CD4-positive, alpha-beta T cell treated with Interleukin-10 for 1 hour (primary cell): ENCODE measurements around the gene FOXD4L6.
"Not testable (repeated sequence)": the region's sequence is repeated elsewhere in the genome, so short reads cannot be mapped to it uniquely, and the experiment has no call there.

ENCODE experiments used
- DNase-seq: peaks from one replicate; pipeline ENCODE4 v3.0.0-alpha.2; 2020

The FOXD4L6 gene

DNA sequence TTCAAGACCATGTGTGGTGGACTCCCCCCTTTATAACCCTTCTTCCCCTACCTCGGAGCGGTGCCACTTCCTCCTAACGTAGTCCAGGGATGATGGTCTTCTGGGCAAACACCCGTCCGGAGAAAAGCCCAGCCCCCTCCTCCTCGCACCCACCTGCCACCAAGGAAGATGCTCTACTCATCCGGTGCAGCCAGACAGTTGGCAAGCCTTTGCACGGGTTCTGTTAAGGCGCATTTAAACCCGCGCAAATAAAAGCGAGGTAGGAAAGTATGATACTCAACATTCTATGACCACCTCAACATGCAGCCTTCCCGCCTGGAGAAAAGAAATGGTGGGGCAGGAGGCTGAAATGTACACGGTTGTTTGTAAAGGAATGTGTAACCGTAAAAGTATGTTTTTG, at the start of gene FOXD4L6:
TSS of gene FOXD4L6 (minus strand) at position 101 of the 400 bp plus-strand sequence. CDS start 298 bp downstream, outside the sequence.
- not testable (repeated sequence) for DNase-seq

DNA sequence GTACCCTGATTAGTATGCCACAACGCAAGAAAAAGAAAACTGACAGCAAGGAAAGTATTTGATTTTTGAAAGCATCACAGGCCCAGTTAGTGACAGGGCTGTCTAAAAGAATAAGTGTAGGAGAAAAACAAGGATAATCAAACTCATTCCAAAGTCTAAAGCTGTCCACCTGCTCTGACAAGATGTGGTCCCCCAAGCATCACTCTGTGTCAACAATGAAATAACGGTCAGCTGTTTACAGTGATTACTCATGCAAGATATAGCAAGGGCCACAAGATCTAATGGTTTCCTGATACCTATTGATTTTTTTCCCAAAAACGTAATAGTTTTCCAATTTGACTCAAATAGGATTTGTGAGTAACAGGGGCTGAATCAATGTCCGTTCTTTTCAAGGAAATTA, 46.5 kb upstream of the FOXD4L6 start:
- not testable (repeated sequence) for DNase-seq

DNA sequence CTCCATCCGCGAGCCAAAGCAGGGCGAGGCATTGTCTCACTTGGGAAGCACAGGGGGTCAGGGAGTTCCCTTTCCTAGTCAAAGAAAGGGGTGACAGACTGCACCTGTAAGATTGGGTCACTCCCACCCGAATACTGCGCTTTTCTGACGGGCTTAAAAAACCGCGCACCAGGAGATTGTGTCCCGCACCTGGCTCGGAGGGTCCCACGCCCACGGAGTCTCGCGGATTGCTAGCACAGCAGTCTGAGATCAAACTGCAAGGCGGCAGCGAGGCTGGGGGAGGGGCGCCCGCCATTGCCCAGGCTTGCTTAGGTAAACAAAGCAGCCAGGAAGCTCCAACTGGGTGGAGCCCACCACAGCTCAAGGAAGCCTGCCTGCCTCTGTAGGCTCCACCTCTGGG, 21.6 kb upstream of the FOXD4L6 start:
- DNase-seq, result not testable (repeated sequence)

DNA sequence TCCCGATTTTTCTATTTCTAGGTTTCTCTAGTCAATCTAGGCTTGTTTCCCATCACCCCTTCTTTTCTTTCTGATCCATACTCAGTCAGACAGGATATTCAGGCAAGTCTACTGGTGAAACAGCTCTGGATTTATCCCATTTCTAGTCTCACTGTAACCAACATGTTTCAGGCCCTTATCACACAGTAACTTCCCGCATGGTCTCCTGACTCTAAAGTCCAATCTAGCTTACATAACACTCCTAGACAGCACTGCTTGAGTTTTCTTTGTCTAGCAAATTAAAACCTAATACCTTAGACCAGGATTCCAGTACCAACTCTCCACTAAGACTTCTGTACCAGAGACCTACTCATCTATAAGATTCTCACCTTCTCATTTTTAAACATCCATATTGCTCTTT, 13.4 kb upstream of the FOXD4L6 start:
- DNase-seq, result not testable (repeated sequence)

DNA sequence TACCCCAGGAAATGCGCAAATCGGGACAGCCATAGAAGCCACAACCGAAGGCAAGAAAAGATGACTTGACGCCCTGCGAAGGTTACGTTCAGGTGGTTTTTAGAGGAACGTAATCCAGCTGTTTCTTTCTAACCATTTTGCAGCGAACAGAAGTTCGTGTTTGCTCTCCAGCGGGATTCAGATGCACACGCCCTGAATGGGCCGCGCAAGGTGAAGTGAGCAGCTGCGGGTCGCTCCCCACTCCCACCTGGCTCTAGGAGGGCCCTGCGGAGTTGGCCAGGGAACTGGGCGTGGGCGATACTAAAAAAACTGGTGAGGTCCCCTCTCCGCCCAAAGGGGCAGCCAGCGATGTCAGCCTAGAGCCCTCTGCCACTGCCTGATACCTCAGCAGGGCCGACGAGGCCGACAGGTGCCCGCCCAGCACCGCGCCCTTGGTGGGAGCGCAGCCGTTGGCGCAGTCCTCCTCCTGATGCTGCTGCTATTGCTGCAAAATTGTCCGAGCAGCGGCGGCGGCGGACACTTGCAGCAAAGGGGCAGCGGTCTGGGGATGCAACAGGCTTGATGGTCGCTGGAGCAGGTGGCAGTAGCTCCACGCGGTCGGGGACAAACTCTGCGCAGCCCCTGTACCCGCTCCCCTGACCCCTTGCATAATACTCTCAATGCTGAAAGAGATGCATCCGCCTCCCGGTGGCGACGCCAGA, 1.6 kb downstream of the FOXD4L6 start:
- not testable (repeated sequence) for DNase-seq

DNA sequence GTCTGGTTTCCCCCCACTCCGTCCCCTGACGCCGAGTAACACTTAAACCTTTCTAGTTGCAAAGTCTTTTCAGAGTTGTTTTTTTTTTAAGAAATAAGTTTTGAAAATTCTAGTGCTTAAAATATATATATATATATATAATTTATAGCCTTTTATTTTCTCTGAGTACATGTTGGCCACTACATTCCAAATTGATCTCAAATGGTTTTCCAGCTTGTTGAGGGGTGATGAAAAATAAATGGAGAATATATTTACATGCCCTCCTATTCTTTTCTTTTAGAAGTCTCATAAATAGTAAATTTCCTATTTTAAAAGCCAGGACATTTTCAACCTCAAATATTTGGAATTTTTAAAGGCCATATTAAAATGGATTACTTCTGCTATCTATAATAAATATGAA, 2.5 kb downstream of the FOXD4L6 start:
- DNase-seq, result not testable (repeated sequence)

DNA sequence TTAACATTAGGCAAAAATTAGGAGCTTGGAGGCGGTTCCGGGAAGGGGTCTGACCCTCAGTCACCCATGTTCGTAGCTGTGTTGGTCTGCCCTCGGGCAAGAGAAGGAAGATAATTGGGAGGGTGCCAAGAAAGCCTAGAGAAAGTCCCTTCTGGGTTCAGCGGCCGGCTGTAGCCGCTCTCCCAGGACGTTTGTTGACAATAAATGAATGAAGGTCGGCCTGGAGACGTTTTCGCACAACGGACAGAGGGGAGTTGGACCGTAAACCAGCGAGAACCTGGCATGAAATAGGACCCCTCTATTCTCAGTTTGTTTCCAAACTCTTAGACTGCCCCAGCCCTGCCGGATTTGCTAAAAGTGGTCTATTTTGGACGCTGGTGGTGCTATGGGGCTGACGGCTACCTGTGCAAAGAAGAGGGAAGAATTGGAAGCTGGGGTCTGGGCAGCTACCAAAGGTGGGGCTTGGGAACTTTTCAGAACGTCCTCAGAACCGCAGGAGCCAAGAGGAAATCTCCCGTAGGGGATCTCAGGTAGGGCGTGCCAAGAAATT, 3.3 kb downstream of the FOXD4L6 start:
- DNase-seq, result not testable (repeated sequence)

DNA sequence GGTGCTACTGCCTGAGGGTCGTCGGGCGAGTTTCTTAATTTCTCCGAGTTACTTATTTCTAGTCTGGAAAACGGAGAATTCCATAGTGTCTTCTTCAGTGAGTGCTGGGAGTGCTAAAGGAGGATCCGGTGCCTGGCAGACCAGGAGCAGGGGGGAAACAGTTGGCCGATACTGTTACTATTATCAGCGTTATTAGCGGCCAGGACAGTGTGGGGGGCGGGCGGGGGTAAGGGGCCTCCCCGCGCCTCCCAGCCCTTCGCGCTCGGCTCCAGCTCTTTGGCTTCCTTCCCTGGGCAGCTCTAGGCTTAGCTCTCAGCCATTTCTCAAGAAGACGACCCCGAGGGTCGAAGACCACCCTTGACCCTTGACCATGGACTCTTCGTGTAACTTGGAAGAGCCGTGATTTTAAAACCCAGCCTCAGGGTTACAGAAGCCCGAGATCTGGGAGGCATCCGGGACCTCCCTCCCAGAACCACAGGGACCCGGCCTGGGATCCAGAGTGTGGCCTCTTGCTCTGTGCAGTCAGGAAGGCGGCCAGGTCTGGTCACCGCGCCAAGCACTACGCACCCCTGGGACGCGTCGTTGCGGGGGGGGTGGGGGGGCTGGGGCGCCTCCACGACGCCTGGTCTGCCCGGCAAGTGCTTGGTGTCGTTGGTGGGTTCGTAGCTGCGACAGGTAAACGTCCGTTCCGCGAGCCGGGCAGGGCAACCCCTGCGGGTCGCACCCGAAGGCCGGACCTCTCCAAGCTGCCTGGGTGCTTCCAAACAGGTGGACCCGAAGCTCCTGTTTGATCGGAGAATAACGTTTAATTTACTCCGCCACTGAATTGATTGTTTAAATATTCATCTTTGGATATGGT, 4.0 kb downstream of the FOXD4L6 start:
- DNase-seq, result not testable (repeated sequence)

DNA sequence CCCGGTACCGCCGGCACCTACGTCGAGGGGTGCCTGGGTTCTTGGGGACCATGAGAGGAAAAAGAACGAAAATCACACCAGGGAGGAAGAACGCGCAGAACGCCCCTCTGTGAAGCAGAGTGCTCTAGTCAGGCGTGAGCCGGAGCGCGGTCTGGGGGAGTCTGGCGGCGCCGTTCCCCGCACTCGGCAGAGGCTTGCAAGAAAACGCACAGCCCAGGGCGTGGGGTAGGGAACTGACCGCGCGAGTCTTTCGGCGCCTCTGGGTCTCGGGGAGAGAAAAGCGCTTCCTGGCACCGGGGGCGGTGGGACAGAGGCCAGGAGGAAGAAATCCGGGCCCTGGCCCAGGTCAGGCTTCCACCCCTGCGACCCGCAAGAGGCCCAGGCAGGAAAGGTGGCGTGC, 4.7 kb downstream of the FOXD4L6 start:
- DNase-seq, result not testable (repeated sequence)

DNA sequence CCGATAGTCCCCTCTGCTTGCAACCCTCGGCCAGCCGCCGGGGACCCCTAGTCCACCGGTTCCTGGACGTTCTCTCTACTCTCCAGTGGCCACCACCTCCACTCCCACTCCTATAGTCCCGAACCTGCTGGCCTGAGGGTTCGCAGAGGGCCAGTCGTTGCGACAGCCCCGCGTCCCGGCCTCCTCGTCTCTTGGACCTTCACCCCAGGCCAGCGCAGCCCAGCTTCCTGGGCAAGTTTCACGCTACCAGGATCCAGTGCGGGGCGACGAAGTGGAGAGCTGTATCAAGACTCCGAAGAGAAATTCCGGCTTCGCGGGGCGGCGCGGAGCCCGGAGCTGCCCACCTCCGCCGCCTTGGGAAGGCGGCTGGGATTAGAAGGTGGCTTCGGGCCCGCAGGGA, 5.1 kb downstream of the FOXD4L6 start:
- DNase-seq, result not testable (repeated sequence)

DNA sequence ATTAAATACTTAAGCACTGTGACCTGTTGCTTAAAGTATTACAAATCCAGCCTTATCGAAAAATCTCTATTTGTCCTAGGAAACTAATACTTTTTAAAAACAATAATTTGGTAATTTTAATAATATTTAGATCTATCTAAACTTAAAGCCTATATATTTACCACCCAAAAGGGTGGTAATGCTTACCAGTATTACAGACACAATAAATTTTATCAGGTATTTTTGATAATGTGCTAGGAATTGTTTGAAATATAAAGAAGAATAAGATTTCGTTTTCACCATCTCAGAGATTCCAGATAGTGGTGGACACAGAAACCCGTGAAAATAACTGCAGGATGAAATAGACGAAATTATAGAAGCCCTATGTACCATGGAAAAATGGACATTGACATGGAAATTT, 7.8 kb downstream of the FOXD4L6 start:
- DNase-seq, result not testable (repeated sequence)

DNA sequence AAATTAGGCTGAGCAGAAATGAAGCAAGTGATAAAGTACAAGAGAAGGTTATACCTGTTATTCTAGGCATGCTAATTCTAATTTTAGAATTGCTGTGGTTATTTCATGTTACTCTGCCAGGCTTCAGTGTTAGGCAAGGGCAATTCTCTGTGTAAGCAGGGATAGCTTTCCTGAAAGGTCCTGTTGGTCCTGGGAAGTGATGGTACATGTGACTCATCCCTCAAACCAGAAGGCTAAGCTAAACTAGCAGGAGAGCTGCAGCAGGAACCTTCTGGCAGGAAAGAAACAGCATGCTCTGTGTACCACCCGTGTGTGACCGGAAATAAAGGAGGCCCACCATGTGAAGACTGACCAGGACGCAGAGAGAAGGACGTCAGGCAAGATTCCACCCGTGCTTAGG, 8.8 kb downstream of the FOXD4L6 start:
- not testable (repeated sequence) for DNase-seq

DNA sequence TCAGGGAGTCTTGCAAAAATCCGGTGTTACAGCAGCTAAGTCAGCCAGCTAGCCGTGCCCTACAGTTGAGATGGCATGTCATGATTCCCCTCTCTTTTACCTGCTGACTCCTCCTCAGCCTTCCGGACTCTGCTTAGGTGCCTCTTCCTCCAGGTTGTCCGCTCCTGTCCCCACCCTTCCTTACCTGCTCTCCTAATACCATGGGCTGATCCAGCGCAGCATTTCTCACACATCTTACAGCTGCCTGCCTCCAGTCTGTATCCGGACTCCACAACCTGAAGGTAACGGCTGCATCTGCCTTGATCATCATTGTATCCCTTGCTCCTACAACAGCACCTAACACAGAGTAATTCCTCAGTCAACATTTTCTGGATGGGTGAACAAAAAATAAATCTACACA, 9.2 kb downstream of the FOXD4L6 start:
- not testable (repeated sequence) for DNase-seq

DNA sequence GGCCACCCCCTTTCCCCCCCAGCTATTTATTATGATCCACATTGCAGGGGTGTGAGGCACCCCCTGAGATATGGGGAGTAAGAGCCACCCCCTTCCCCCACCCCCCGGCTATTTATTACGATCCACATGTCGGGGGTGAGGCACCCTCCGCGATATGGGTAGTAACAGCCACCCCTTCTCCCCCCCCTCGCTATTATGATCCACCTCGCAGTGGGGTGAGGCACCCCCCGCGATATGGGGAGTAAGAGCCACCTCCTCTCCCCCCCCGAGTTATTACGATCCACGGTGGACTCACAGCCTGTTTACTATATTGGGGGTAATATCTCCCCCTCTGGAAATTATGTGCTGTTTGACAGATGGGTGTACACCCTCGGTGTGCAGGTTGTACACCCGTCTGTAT, 15.1 kb downstream of the FOXD4L6 start:
- not testable (repeated sequence) for DNase-seq

DNA sequence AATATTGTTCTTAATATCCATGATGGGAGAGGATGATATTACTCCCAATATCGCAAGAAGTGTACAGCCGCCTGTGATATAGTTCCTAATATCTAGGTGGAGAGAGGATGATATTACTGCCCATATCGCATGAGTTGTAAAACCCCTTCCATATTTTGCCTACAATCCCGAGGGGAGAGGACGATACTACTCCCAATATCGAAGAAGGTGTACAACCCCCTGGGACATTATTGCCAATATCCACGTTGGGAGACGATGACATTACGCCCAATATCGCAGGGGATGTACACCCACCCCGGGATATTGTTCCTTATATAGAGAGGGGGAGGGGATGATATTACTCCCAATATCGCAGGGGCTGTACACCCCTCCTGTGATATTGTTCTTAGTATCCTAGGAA, 17.1 kb downstream of the FOXD4L6 start:
- not testable (repeated sequence) for DNase-seq

DNA sequence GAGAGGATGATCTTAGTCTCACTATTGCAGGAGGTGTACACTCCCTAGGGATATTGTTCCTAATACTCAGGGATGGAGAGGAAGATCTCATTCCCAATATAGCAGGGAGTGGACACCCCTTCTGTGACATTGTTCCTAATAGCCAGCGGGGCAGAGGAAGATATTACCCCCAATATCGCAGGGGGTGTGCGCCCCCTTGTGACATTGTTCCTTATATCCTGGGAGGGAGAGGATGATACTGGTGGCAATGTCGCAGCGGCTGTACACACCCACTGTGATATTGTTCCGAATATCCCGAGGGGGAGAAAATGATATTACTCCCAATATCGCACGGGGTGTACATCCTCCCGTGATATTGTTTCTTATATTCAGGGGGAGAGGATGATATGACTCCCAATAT, 17.6 kb downstream of the FOXD4L6 start:
- not testable (repeated sequence) for DNase-seq

DNA sequence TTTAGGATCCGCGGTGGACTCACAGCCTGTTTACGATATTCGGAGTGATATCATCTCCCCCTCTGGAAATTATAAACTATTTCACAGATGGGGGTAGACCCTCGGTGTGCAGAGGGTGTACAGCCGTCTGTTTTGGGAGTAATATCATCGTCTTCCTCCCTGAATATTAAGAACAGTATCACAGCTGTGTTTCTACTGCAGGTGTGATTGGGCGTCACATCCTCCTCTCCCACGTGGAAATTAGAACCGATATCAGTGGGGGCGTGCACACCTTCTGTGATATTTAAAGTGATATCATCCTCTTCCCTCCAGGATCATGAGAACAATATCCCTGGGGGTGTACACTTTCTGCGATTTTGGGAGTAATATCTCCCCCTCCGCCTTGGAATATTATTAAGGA, 19.2 kb downstream of the FOXD4L6 start:
- not testable (repeated sequence) for DNase-seq

DNA sequence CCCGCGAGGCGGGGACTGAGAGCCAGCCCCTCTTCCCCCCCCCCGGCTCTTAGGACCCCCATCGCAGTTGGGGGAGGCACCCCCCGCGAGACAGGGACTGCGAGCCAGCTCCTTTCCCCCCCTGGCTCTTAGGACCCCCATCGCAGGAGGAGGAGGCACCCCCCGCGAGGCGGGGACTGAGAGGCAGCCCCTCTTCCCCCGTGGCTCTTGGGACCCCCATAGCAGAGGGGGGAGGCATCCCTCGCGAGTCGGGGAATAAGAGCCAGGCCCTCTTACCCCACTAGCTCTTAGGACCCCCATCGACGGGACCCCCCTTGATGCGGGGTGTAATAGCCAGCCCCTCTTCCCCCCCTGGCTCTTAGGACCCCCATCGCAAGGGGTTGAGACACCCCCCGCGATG, 19.7 kb downstream of the FOXD4L6 start:
- not testable (repeated sequence) for DNase-seq

DNA sequence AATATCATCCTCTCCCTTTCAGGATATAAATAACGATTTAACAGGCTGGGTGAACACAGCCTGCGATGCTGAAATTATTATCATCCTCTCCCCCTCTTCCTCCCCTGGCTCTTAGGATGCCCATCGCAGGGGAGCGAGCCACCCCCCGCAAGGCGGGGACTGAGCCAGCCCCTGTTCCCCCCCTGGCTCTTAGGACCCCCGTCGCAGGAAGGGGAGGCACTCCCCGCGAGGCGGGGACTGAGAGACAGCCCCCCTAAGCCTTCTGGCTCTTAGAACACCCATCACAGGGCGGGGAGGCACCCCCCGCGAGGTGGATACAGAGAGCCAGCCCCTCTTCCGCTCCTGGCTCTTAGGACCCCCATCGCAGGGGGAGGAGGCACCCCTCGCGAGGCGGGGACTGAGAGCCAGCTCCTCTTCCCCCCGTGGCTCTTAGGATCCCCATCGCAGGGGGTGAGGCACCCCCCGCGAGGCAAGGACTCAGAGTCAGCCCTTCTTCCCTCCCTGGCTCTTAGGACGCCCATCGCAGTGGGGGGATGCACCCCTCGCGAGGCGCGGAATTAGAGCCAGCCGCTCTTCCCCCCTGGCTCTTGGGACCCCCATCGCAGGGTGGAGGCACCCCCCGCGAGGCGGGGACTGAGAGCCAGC, 21.9 kb downstream of the FOXD4L6 start:
- not testable (repeated sequence) for DNase-seq

DNA sequence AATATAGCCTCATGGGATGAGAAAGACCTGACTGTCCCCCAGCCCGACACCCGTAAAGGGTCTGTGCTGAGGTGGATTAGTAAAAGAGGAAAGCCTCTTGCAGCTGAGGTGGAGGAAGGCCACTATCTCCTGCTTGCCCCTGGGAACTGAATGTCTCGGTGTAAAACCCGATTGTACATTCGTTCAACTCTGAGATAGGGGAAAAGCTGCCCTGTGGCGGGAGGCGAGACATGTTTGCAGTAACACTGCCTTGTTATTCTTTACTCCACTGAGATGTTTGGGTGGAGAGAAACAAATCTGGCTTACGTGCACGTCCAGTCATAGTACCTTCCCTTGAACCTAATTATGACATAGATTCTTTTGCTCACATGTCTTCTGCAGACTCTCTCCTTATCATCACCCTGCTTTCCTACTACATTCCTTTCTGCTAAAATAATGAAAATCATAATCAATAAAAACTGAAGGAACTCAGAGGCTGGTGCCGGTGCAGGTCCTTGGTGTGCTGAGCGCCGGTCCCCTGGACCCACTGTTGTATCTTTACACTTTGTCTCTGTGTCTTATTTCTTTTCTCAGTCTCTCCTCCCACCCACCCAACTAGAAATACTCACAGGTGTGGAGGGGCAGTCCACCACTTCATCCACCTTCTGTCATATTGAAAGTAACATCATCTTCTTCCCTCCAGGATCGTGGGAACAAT, 22.8 kb downstream of the FOXD4L6 start:
- DNase-seq, result not testable (repeated sequence)

DNA sequence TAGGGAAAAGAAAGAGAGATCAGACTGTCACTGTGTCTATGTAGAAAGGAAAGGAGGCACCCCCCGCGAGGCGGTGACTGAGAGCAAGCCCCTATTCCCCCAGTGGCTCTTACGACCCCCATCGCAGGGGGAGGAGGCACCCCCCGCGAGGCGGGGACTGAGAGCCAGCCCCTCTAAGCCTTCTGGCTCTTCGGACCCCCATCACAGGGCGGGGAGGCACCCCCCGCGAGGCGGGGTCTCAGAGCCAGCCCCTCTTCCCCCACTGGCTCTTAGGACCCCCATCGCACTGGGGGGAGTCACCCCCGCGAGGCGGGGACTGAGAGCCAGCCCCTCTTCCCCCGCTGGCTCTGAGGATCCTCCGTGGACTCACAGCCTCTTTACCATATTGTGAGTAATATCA, 23.9 kb downstream of the FOXD4L6 start:
- DNase-seq, result not testable (repeated sequence)

DNA sequence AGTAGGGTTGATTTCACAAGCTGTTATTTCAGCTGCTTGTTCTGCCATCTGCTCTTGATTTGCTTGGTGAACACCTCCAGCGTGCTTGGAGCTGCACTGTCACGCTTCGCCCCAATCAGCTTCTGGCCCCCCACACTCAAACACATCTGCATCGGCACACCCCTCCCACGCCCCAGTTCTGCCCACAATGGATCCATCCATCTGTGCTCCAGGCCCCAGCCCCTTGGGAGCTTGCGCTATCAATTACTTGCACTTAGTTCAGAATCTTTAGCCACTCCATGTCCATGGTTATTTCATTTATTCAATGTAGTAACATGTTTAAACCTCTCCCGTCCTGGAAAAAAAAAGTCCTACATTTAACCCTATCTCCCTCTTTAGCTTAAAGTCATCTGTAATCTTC, 28.0 kb downstream of the FOXD4L6 start:
- not testable (repeated sequence) for DNase-seq
